Vagina (tissue), 2 donors: ENCODE measurements around the gene MYL5. TPM values are rescaled to one million over a fixed set of nuclear protein-coding genes. Genes with fewer than 3 reads are reported as not detected.

Experiments used
- DNase-seq, 2 donors: peaks; one replicate each; pipeline ENCODE4 v3.0.0-alpha.2; 2017; ENCODE audit errors: extremely low spot score in 2 of 2
- H3K27ac ChIP-seq: fragments of 200-600 bp; sonication (generic); one replicate; pipeline ENCODE4 v1.5.1; 2019
- H3K27me3 ChIP-seq: fragments of 200-600 bp; sonication (generic); one replicate; pipeline ENCODE4 v1.5.1; 2019
- H3K36me3 ChIP-seq, 2 donors: fragments of 200-600 bp; sonication (generic); one replicate each; pipeline ENCODE4 v1.5.1; 2017 to 2019
- H3K4me1 ChIP-seq: fragments of 200-600 bp; sonication (generic); one replicate; pipeline ENCODE4 v1.5.1; 2019
- H3K4me3 ChIP-seq, 2 donors: fragments of 200-600 bp; sonication (generic); 1 replicate in 1 of 2; 2 replicates in 1 of 2; pipeline ENCODE4 v1.5.1; 2016 to 2019
- H3K9me3 ChIP-seq: fragments of 200-600 bp; sonication (generic); one replicate; pipeline ENCODE4 v1.5.1; 2019
- POLR2A ChIP-seq, 2 donors: fragments of 450-650 bp; IDR thresholded peaks; one replicate each; pipeline ENCODE4 v1.6.1; 2017; ENCODE audit warnings: antibody characterized with exemption in 2 of 2, mild to moderate bottlenecking in 2 of 2, moderate library complexity in 2 of 2
- POLR2AphosphoS5 ChIP-seq, 2 donors: sonication (generic); formaldehyde crosslinking; IDR thresholded peaks; one replicate each; pipeline ENCODE4 v1.9.0; 2017; ENCODE audit warnings: antibody characterized with exemption in 2 of 2, mild to moderate bottlenecking in 2 of 2, low read depth in 1 of 2; ENCODE audit not compliant: insufficient read depth in 1 of 2
- intact Hi-C: fragments of 100-400 bp; cut with DNase I; formaldehyde crosslinking; loops from one replicate; pipeline ENCODE4 v1.15.1; 2023
- total RNA-seq: library from RNA; depleted of rRNA; stranded (reverse); fragments of >200 nt; gene quantifications from one replicate; pipeline ENCODE4 v1.2.3, GENCODE V29; 2016
- TF ChIP-seq, protein P1 (sequence below), 3 experiments: fragments of 450-650 bp in 2 of 3; fragments of 200-600 bp in 1 of 3; sonication (generic) in 1 of 3; IDR thresholded peaks; one replicate each; pipeline ENCODE4 v1.5.1; 2017 to 2019; ENCODE audit warnings: antibody characterized with exemption in 3 of 3, mild to moderate bottlenecking in 2 of 3, moderate library complexity in 2 of 3

Gene MYL5
- total RNA-seq, 1 donor from 2014 or later, result 3.4 TPM

DNA sequence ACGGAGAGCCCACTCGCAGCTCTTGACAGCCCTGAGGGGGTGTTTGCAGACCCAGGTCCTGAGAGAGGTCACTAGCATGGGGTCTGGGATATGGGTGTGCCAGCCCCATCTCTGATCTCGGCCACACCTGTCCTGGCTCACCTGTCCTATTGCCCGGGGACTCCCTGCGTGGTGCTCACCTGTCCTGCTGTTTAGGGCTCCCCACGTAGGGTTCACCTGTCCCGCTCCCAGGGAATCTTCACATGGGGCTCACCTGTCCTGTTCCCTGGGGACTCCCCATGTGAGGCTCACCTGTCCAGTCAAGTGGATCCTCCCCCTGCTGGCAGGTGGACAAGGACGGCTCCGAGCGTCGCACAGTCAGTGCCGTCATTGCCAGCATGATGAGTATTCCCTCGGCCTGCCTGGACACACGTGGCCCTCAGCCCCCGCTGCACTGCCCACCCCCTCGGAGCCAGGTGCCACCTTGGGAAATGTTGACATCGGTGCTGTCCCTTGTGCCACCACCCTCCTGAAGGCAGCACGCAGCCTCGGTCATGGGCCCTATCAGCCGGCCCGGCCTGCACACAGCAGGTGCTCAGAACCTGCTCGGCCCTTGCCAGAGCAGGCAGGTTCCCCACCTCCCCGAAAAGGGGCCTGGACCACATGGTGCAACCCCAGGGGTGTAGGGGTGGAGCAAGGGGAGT is 8.3 kb downstream of the MYL5 start:
- Histone ChIP-seq H3K27ac (no peak overlapping the region), H3K4me1 (peaks cover 48% of the 10 kb centered on the region)

DNA sequence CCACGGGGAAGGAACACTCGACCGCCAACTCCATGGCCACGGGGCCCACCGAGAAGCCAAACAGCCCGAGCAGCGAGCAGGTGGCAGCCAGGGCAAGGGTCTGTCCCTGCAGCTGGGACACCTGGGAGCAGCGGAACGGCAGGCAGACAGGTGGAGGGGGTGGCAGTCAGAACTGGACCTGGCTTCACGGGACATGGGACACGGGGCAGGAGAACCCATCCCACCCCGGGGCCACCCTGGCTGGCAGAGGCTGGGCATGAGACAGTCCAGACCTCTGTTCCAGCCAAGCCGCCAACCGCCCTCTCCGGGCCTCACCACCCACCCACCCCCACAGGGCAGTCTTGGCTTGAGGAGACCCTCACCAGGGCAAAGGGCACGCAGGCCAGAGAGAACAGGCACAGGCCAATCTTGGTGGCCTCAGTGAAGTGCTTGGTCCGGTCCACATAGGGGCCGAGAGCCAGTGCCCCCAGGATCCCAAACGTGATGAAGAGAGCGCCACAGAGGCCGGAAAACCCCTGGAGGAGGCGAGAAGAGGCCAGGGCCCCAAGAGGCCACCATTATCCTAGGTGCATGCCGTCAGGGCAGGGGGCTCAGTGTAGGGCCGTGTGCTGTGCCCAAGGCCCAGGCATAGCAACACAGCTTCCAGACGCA is 9.0 kb downstream of the MYL5 start:
- no peak for TF ChIP-seq POLR2A (IDR thresholded peaks at IDR 0.05)
- TF ChIP-seq POLR2AphosphoS5 (IDR thresholded peaks at IDR 0.05; ENCODE audit: insufficient read depth in 1 of 2, low read depth in 1 of 2), result no peak
- TF ChIP-seq, protein P1, sequence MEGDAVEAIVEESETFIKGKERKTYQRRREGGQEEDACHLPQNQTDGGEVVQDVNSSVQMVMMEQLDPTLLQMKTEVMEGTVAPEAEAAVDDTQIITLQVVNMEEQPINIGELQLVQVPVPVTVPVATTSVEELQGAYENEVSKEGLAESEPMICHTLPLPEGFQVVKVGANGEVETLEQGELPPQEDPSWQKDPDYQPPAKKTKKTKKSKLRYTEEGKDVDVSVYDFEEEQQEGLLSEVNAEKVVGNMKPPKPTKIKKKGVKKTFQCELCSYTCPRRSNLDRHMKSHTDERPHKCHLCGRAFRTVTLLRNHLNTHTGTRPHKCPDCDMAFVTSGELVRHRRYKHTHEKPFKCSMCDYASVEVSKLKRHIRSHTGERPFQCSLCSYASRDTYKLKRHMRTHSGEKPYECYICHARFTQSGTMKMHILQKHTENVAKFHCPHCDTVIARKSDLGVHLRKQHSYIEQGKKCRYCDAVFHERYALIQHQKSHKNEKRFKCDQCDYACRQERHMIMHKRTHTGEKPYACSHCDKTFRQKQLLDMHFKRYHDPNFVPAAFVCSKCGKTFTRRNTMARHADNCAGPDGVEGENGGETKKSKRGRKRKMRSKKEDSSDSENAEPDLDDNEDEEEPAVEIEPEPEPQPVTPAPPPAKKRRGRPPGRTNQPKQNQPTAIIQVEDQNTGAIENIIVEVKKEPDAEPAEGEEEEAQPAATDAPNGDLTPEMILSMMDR (IDR thresholded peaks at IDR 0.05), result no peak
- Histone ChIP-seq H3K27me3 (no peaks in the 10 kb centered on the region), H3K27ac (no peak overlapping the region), H3K4me1 (peaks cover 53% of the 10 kb centered on the region), H3K36me3 (no peaks in the 10 kb centered on the region), H3K9me3 (no peaks in the 10 kb centered on the region), H3K4me3 (no peak overlapping the region)
- intact Hi-C loops, result no loop called here
- DNase-seq, result no peak

More for the DNA sequence above, 8.3 kb downstream of the MYL5 start:
- H3K27me3 ChIP-seq, result no peaks in the 10 kb centered on the region
- TF ChIP-seq POLR2A (IDR thresholded peaks at IDR 0.05) (no peak), POLR2AphosphoS5 (IDR thresholded peaks at IDR 0.05; ENCODE audit: insufficient read depth in 1 of 2, low read depth in 1 of 2) (no peak)
- TF ChIP-seq, protein P1 (IDR thresholded peaks at IDR 0.05), result no peak
- H3K36me3 ChIP-seq, result no peaks in the 10 kb centered on the region
- no peak for DNase-seq
- no peaks in the 10 kb centered on the region for H3K9me3 ChIP-seq
- intact Hi-C loops, result no loop called here
- H3K4me3 ChIP-seq, result no peak overlapping the region

DNA sequence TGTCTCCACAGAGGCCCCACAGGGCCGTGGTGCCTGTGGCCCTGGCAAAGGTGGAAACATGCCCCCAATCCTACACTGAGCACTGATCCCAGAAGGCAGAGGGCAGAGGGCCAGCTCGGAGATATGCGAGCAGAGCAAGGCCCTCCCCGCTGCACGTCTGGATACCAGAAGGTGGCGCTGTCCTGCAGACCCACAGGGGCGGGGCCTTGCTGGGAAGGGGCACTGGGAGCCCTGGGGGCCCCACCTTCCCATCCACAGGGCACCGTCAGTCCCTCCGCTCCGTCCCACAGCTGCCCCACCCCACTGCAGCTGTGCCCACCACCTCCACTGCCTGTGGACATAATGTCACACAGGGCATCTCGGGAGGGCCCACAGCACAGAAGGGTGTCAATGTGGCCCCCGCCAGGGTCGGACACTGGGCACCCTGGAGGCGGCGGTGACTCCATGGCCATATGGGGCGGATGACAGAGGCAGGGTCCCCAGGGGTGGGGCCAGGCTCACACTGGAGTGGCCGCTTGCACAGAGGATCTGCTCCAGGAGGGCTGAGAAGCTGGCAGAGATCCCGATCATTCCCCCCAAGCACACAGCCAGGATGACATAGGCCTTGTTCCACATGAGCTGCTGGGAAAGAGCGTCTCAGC is 9.8 kb downstream of the MYL5 start:
- Histone ChIP-seq H3K4me1 (peaks cover 60% of the 10 kb centered on the region), H3K27me3 (no peaks in the 10 kb centered on the region), H3K9me3 (no peaks in the 10 kb centered on the region), H3K27ac (no peak overlapping the region), H3K4me3 (no peak overlapping the region), H3K36me3 (no peaks in the 10 kb centered on the region)
- no peak for TF ChIP-seq POLR2AphosphoS5 (IDR thresholded peaks at IDR 0.05; ENCODE audit: insufficient read depth in 1 of 2, low read depth in 1 of 2)
- TF ChIP-seq, protein P1 (IDR thresholded peaks at IDR 0.05), result peak in 1 of 3 experiments; percentile 24
- DNase-seq, result no peak
- intact Hi-C loops, result no loop called here

DNA sequence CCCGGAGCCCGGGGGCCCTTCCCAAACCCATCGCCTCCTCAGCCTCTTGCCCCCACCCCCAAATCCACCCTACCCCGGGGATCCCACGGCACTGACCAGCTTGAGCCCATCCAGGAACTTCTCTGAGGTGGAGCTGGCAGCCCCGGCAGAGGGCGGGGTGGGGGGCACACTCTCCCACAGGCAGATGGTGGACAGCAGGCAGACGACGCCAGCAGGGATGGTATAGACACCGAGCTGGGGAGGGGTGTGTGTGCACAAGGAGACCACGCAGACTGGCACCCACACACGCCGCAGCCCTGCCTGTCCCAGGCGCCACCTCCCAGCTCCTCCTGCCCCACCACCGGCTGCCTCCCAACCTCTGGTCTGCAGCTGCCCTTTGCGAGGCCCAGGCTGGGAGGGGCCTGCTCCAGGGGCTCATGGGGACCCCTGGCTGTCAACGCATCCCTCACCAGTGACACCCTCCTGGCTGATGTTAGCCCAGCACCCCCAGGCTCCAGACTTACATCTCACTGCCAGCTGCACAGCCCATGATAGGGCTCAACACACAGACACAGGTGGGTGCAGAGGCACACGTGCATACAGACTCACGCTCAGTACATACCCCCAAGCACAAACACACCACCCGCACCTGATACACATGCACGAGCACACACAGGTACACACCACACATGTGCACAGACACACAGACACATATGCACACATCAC is 10.4 kb downstream of the MYL5 start:
- Histone ChIP-seq H3K4me3 (no peak overlapping the region), H3K27ac (no peak overlapping the region), H3K36me3 (no peaks in the 10 kb centered on the region), H3K9me3 (no peaks in the 10 kb centered on the region), H3K4me1 (peaks cover 65% of the 10 kb centered on the region), H3K27me3 (no peaks in the 10 kb centered on the region)
- intact Hi-C loops, result no loop called here
- DNase-seq, result no peak
- TF ChIP-seq POLR2A (IDR thresholded peaks at IDR 0.05) (no peak), POLR2AphosphoS5 (IDR thresholded peaks at IDR 0.05; ENCODE audit: insufficient read depth in 1 of 2, low read depth in 1 of 2) (no peak)
- TF ChIP-seq, protein P1 (IDR thresholded peaks at IDR 0.05), result no peak
